ENCODE measurements around the gene DAPK3.

Gene DAPK3

DNA sequence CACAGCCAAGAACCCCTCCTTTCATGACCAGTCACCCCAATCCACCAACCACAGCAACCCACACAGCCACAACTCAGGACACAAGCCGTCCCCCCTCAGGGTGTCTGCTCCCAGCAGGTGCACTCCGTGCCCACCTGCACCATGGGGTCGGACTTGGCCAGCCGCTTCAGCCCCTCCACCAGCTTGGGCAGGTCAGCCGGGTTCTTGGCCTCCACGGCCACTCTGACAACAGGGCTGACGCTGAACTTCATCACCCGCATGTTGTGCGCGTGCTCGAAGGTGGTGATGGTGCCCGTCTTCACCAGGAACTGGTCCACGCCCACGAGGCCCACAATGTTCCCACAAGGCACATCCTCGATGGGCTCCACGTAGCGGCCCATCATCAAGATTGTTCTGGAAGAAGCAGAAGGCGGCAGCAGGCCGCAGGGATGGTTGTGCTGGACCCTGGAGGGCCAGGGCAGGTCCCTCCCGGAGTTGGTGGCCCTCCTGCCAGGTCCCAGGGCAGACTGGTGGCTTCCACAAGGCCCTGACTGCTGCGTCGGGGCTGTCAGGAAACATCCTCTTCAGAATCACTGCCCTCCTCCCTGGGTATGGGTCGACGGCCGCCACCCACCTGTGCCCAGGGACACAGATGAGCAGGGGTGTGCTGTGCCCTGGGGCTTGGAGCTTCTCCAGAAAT is 8.9 kb upstream of the DAPK3 start:
- H3K4me3 ChIP-seq (ENCODE audit: low read length), result no peak overlapping the region
- TF ChIP-seq, protein P1, sequence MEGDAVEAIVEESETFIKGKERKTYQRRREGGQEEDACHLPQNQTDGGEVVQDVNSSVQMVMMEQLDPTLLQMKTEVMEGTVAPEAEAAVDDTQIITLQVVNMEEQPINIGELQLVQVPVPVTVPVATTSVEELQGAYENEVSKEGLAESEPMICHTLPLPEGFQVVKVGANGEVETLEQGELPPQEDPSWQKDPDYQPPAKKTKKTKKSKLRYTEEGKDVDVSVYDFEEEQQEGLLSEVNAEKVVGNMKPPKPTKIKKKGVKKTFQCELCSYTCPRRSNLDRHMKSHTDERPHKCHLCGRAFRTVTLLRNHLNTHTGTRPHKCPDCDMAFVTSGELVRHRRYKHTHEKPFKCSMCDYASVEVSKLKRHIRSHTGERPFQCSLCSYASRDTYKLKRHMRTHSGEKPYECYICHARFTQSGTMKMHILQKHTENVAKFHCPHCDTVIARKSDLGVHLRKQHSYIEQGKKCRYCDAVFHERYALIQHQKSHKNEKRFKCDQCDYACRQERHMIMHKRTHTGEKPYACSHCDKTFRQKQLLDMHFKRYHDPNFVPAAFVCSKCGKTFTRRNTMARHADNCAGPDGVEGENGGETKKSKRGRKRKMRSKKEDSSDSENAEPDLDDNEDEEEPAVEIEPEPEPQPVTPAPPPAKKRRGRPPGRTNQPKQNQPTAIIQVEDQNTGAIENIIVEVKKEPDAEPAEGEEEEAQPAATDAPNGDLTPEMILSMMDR (conservative IDR thresholded peaks at IDR 0.05; ENCODE audit: low read depth, low read length), result no peak
- DNase-seq (ENCODE audit: low read depth), result no peak

DNA sequence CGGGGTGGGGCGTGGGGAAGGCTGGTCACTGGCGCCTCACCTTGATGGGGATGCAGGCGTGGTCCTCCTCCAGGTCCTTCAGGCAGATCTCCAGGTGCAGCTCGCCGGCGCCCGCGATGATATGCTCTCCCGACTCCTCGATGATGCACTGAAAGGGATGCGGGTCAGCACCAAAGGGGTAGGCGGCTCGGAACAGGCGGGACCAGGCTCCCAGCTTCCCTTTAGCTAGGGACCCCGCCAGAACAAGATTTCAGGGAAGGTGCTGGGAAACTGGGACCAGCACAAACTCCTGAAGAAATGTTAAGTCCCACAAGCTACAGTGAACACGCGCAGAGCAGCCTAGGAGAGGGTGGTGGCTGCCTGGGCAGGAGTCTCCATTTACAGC is 8.4 kb upstream of the DAPK3 start:
- H3K4me3 ChIP-seq (ENCODE audit: low read length), result no peak overlapping the region
- DNase-seq (ENCODE audit: low read depth), result no peak
- TF ChIP-seq, protein P1 (conservative IDR thresholded peaks at IDR 0.05; ENCODE audit: low read depth, low read length), result no peak

DNA sequence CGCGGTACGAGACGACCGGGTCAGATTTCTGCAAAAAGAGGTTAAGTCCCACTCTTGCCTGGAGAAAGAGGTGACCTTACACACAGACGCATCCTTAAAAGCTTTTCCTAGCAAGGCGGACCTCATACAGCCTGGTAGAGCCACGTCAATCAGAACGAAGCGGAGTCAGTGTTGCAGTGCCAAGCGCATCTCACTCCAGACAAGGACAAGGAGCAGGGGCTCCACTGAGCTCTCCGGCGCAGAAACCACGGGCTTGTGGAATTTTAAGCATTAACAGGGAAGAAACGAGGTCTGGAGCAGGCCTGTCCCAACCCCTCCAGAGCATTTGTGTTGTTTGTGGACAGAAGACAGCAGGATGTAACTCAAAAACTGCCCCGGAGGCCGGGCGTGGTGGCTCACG is 7.2 kb upstream of the DAPK3 start:
- no peak overlapping the region for H3K4me3 ChIP-seq (ENCODE audit: low read length)
- DNase-seq (ENCODE audit: low read depth), result no peak
- TF ChIP-seq, protein P1 (conservative IDR thresholded peaks at IDR 0.05; ENCODE audit: low read depth, low read length), result no peak

DNA sequence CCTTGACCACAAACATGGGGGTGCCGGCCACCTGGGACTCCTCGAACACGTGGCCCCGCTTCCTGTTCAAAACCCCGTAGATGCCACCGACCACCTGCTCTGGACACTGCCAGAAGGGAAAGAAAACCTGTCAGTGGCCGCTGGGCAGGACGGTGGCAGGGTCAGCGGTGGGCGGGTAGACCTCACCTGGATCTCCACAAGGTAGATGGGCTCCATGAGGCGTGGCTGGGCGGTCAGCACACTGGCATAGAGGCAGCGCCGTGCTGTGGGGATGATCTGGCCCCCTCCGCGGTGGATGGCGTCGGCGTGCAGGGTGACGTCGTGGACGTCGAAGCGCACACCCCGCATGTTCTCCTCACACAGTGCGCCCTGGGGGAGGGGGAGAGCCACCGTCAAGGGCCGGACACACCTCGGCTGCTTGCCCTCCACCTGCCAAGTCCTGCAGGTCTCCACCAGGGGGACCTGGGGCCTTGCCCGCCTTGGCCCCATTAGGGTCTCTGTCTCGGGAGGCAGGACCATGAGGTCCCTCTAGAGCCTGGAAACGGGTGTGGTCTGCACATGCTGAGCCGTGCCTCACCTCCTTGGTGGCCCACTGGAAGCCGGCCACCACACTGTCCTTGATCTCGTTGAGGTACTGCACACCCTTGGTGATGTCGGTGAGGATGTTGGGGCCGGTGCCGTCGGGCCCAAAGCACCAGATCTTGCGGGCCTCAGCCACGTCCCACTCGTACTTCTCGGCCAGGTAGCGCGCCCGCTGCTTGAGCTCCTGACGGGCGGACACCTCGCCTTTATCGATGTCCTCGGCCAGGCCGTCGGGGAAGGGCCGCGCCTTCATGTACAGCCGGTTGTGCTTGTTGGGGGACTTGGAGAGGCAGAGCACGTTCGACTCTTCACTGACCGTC is 6.6 kb upstream of the DAPK3 start:
- TF ChIP-seq, protein P1 (conservative IDR thresholded peaks at IDR 0.05; ENCODE audit: low read depth, low read length), result peak; percentile 30
- no peak overlapping the region for H3K4me3 ChIP-seq (ENCODE audit: low read length)
- no peak for DNase-seq (ENCODE audit: low read depth)

GRCh38 chr19:3976495-3977241 is 5.8 kb upstream of the DAPK3 start:
- TF ChIP-seq, protein P1 (conservative IDR thresholded peaks at IDR 0.05; ENCODE audit: low read depth, low read length), result no peak
- no peak overlapping the region for H3K4me3 ChIP-seq (ENCODE audit: low read length)
- no peak for DNase-seq (ENCODE audit: low read depth)

DNA sequence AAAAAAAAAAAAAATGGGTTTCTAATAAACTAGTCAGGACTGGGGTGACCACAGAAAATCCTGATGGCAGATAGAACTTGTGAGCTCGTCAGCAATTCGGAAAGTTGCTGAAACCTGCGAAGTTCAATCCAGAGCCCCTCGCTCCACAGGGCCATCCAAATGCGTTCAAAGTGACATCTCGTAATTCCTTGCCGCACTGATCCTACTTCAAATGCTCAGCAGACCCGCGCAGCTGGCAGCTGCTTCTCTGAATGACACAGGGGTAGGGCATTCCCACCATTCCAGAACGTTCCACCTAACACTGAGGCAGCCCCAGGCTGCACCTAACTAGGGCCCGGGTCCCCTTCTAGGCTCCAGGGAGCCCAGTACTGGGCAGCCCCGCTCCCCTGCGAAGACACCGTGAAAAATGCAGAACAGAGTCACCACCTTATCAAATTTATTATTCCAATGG is 4.8 kb upstream of the DAPK3 start:
- no peak overlapping the region for H3K4me3 ChIP-seq (ENCODE audit: low read length)
- no peak for DNase-seq (ENCODE audit: low read depth)
- TF ChIP-seq, protein P1 (conservative IDR thresholded peaks at IDR 0.05; ENCODE audit: low read depth, low read length), result no peak
